ENCODE measurements around the gene BCAR3. TPM values are rescaled to one million over a fixed set of nuclear protein-coding genes. Genes with fewer than 3 reads are reported as not detected.

The BCAR3 gene
- total RNA-seq, 5 donors from 2014 or later (not counting 1 experiment from before 2014, with no cell fraction given), result 0.63 to 2.5 (median 1.4) TPM

DNA sequence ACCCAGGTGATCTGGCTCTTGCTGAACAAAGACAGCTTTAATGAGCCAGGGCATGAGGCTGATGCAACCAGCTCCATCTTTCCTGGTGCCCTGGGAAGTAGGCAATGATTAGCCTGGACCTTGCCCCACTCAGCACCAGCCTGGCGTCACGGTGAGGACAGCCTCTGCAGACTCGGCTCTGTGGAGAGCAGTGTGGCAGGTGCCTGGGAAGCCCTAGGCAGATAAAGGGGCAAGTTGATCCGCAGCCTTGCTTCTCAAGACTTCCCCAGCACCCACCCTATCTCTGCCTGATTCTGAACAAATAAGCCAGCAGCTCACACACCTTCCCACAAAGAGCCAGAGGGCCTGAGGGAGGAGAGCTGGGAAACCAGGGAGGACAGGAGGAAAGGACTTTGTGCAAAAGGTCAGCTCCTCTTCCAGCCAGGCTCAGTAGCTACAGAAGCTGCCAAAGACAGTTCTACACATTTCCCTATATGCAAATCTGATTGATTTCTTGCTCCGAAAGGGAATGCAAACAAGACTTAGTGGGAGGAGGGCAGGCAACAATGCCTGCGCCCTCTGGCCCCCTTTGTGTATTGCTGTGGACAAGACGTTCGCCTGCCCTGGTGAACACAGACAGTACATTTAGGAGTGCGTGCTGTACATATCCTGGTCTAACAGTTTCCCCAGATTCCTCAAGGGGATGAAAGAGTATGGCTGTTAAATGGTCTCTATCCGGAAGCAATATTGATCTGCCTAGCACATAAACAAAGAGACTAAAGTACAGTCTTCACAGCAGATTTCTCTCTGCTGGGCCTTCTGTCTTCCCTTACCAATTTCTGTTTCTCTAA is 63.8 kb downstream of the BCAR3 start:
- no peak overlapping the region for H3K27ac ChIP-seq (ENCODE audit: low read length)
- H3K36me3 Mint-ChIP-seq, result no peaks in the 10 kb centered on the region
- H3K27me3 ChIP-seq (replicated peaks in 1 of 2; ENCODE audit: control insufficient read depth in 2 of 2, extremely low read depth in 1 of 2, insufficient read depth in 2 of 2, low read length in 1 of 2), result no peaks in the 10 kb centered on the region
- no peaks in the 10 kb centered on the region for H3K27me3 Mint-ChIP-seq
- H3K9me3 Mint-ChIP-seq, result no peaks in the 10 kb centered on the region
- H3K4me1 Mint-ChIP-seq, result peaks cover 6 to 19% (median 11%) of the 10 kb centered on the region in 3 donors
- H3K4me3 ChIP-seq (ENCODE audit: control insufficient read depth in 1 of 2, extremely low read depth in 1 of 2, low read length in 1 of 2), result no peak overlapping the region
- ChIA-PET POLR2A (no interaction called here), CTCF (interaction anchor here (1.3 to 2.1 kb wide), 2 partner anchors 12 kb away, joined by 5 to 8 read pairs; no protein-coding TSS in a partner anchor)
- no peak for ATAC-seq (replicated peaks in 1 of 4)
- H3K4me3 Mint-ChIP-seq, result no peak overlapping the region
- 91% methylated on average over 5 of the region's 10 CpGs for WGBS (ENCODE audit: insufficient coverage)
- no peak overlapping the region for H3K27ac Mint-ChIP-seq
- H3K4me1 ChIP-seq (ENCODE audit: control insufficient read depth in 1 of 2, extremely low read depth in 1 of 2, insufficient read depth in 2 of 2, low read length in 2 of 2), result peaks cover 0 to 9% of the 10 kb centered on the region in 2 experiments
- no peak for DNase-seq
- H3K9me3 ChIP-seq, result no peaks in the 10 kb centered on the region
- H3K36me3 ChIP-seq (ENCODE audit: control insufficient read depth in 2 of 2, extremely low read depth in 1 of 2, insufficient read depth in 1 of 2, low read length in 1 of 2), result no peaks in the 10 kb centered on the region

DNA sequence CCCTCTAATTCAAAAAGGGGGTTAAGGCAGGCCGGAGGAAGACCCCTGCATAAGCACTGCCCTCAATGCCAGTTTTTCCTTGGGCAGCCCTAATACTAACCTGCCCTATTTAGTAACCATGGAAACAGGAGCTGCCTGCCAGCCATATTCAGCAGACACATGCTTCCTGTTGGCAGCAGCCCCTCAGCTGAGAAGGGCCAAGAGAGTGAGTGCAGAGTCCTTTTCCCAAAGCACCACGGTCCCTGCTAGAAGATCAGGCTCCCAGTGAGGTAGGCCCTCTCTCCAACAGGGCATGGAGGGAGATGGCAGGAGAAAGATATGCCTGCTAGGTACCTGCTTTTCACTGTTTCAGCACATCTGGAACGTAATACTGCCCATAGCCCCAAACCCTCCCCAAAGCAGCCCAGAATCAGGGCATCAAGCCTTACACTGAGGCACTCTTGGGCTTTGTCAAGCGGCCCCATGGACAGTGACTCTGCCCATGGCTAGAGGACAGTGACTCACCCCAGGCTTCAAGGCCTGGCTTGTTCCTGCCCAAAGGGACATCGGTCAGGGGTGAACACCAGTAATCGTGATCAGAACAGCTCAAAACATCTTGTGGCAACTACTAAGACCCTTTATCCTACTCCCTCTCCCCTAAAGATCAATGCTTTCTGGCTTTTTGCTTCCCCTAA is 64.5 kb downstream of the BCAR3 start:
- Mint-ChIP-seq H3K27me3 (no peaks in the 10 kb centered on the region), H3K36me3 (no peaks in the 10 kb centered on the region), H3K27ac (no peak overlapping the region), H3K9me3 (no peaks in the 10 kb centered on the region), H3K4me1 (peaks cover 6 to 19% (median 11%) of the 10 kb centered on the region in 3 donors), H3K4me3 (no peak overlapping the region)
- Histone ChIP-seq H3K9me3 (no peaks in the 10 kb centered on the region), H3K27ac (ENCODE audit: low read length) (no peak overlapping the region), H3K36me3 (ENCODE audit: control insufficient read depth in 2 of 2, extremely low read depth in 1 of 2, insufficient read depth in 1 of 2, low read length in 1 of 2) (no peaks in the 10 kb centered on the region), H3K4me1 (ENCODE audit: control insufficient read depth in 1 of 2, extremely low read depth in 1 of 2, insufficient read depth in 2 of 2, low read length in 2 of 2) (peaks cover 0 to 9% of the 10 kb centered on the region in 2 experiments), H3K27me3 (replicated peaks in 1 of 2; ENCODE audit: control insufficient read depth in 2 of 2, extremely low read depth in 1 of 2, insufficient read depth in 2 of 2, low read length in 1 of 2) (no peaks in the 10 kb centered on the region), H3K4me3 (ENCODE audit: control insufficient read depth in 1 of 2, extremely low read depth in 1 of 2, low read length in 1 of 2) (no peak overlapping the region)
- DNase-seq (no peak), ATAC-seq (replicated peaks in 1 of 4) (no peak)
- ChIA-PET POLR2A (no interaction called here), CTCF (interaction anchor here in 1 of 2 donors (2.1 kb wide), 1 partner anchor 12 kb away, joined by 8 read pairs; no protein-coding TSS in a partner anchor)
- 89% methylated on average over 4 of the region's 6 CpGs for WGBS (ENCODE audit: insufficient coverage)

DNA sequence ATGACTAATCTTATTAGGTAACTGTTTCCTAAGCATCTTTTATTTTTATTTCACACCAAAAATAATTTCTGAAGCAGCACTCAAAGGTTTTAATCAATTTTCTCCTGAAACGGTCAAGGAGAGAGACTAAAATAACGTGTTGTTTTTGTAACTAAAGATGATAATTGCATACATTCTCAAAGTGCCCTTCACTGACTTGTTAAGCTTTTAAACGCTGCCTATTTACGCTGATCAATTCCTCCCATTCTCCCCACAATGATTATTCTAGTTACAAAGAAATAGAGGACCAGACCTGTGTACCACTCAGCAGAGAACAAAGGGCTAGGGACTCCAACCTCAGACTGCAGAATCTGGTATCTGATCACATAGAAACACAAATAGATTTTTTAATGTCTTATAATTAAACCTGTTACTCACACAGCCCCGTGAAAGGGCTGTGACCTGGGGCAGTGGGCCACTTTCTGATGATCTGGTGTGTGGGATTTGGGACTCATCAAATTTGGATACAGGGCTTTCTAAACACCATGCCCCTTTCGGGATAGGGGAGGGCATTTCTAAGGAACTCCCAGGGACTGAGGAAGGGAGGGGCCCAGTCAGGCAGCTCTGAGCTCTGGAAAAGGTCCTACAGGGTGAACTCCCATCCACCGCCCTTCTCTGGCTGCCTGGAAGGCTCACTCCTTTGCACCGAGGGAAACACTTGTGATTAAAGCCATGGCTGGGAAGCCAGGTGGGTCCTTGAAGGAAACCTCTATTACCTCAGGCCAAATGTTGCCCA is 65.2 kb downstream of the BCAR3 start:
- ChIA-PET CTCF (interaction anchor here in 1 of 2 donors (0.6 kb wide), 1 partner anchor 242 kb away, joined by 4 read pairs; no protein-coding TSS in a partner anchor), POLR2A (no interaction called here)
- H3K9me3 Mint-ChIP-seq, result no peaks in the 10 kb centered on the region
- H3K27me3 Mint-ChIP-seq, result no peaks in the 10 kb centered on the region
- Histone ChIP-seq H3K4me1 (ENCODE audit: control insufficient read depth in 1 of 2, extremely low read depth in 1 of 2, insufficient read depth in 2 of 2, low read length in 2 of 2) (peaks cover 0 to 9% of the 10 kb centered on the region in 2 experiments), H3K36me3 (ENCODE audit: control insufficient read depth in 2 of 2, extremely low read depth in 1 of 2, insufficient read depth in 1 of 2, low read length in 1 of 2) (no peaks in the 10 kb centered on the region), H3K9me3 (no peaks in the 10 kb centered on the region), H3K4me3 (ENCODE audit: control insufficient read depth in 1 of 2, extremely low read depth in 1 of 2, low read length in 1 of 2) (no peak overlapping the region), H3K27ac (ENCODE audit: low read length) (no peak overlapping the region), H3K27me3 (replicated peaks in 1 of 2; ENCODE audit: control insufficient read depth in 2 of 2, extremely low read depth in 1 of 2, insufficient read depth in 2 of 2, low read length in 1 of 2) (no peaks in the 10 kb centered on the region)
- H3K27ac Mint-ChIP-seq, result no peak overlapping the region
- H3K36me3 Mint-ChIP-seq, result no peaks in the 10 kb centered on the region
- 100% methylated on average over 2 of the region's 8 CpGs for WGBS (ENCODE audit: insufficient coverage)
- H3K4me1 Mint-ChIP-seq, result peaks cover 6 to 19% (median 11%) of the 10 kb centered on the region in 3 donors
- H3K4me3 Mint-ChIP-seq, result no peak overlapping the region
- no peak for DNase-seq
- no peak for ATAC-seq (replicated peaks in 1 of 4)

DNA sequence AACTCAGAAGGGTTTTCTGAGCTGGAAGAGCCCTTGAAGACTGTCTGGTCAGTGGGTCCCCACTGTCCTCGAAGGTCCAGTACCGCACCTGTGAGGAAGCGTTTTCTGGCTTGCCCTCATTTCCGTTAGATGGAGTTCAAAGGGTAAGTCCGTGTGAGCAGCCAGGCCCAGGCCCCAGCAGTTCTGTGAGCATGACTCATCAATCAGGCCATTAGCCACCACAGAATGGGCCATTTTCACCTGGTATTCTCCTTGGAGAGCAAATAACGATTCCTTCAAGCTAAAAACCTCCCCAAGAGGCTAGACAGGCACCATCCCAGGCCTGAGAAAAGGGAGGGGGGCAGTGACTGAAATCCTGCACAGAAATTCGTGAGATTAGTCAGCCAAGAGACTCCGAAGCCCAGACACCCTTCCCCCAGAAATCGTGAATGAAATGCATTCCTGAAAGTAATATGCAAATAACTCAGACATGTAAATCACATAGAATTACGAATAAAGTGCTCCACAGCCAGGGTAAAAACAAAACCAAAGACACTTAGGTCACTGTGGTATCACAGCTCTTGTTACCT is 66.0 kb downstream of the BCAR3 start:
- POLR2A ChIA-PET, result no interaction called here
- Histone ChIP-seq H3K4me1 (ENCODE audit: control insufficient read depth in 1 of 2, extremely low read depth in 1 of 2, insufficient read depth in 2 of 2, low read length in 2 of 2) (peaks cover 0 to 9% of the 10 kb centered on the region in 2 experiments), H3K27ac (ENCODE audit: low read length) (no peak overlapping the region), H3K27me3 (replicated peaks in 1 of 2; ENCODE audit: control insufficient read depth in 2 of 2, extremely low read depth in 1 of 2, insufficient read depth in 2 of 2, low read length in 1 of 2) (no peaks in the 10 kb centered on the region), H3K4me3 (ENCODE audit: control insufficient read depth in 1 of 2, extremely low read depth in 1 of 2, low read length in 1 of 2) (no peak overlapping the region), H3K36me3 (ENCODE audit: control insufficient read depth in 2 of 2, extremely low read depth in 1 of 2, insufficient read depth in 1 of 2, low read length in 1 of 2) (no peaks in the 10 kb centered on the region), H3K9me3 (no peaks in the 10 kb centered on the region)
- 30% methylated on average over 6 of the region's 10 CpGs for WGBS (ENCODE audit: insufficient coverage)
- ATAC-seq (replicated peaks in 1 of 4) (peak in 1 of 4 experiments; percentile 29), DNase-seq (peak in 1 of 35 experiments; percentile 12)
- Mint-ChIP-seq H3K27me3 (no peaks in the 10 kb centered on the region), H3K27ac (peak overlapping the region; percentile 50 to 83), H3K4me1 (peaks cover 6 to 19% (median 11%) of the 10 kb centered on the region in 3 donors), H3K4me3 (no peak overlapping the region), H3K36me3 (no peaks in the 10 kb centered on the region), H3K9me3 (no peaks in the 10 kb centered on the region)
- CTCF ChIA-PET, result interaction anchor here in 1 of 2 donors (0.6 to 1.3 kb wide), 2 partner anchors 14 to 242 kb away, joined by 3 to 4 read pairs; no protein-coding TSS in a partner anchor

DNA sequence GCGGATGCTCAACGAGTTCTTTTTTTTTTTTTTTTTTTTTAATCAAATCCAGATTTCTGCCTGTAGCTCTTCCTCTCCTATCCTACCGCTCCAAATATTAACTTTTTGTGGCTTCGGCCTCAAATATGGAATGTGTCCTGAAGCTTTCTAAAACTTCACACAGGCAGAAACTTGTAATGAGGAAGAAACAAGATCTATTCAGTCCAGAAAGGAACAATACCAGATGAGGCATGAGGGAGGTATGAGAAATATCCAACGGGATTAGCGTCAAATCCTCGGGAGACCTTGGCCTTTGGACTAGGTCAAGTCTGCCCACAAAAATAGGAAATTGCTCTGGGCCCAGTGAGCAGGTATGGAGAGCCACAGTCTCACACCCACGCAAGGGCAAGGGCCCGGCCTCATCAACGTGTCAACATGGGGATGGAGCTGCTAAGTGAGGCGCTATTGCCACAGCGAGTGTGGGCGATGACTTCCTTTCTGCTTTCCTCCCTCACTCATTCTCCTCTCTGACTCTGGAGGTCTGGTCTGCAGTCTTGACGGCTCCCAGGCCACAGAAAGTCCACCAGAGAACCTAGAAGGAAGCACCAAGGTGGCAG is 66.6 kb downstream of the BCAR3 start:
- Mint-ChIP-seq H3K9me3 (no peaks in the 10 kb centered on the region), H3K4me1 (peaks cover 6 to 19% (median 11%) of the 10 kb centered on the region in 3 donors), H3K4me3 (no peak overlapping the region), H3K27ac (peak overlapping the region; percentile 23 to 83), H3K36me3 (no peaks in the 10 kb centered on the region), H3K27me3 (no peaks in the 10 kb centered on the region)
- Histone ChIP-seq H3K36me3 (ENCODE audit: control insufficient read depth in 2 of 2, extremely low read depth in 1 of 2, insufficient read depth in 1 of 2, low read length in 1 of 2) (no peaks in the 10 kb centered on the region), H3K4me1 (ENCODE audit: control insufficient read depth in 1 of 2, extremely low read depth in 1 of 2, insufficient read depth in 2 of 2, low read length in 2 of 2) (peaks cover 0 to 9% of the 10 kb centered on the region in 2 experiments), H3K27me3 (replicated peaks in 1 of 2; ENCODE audit: control insufficient read depth in 2 of 2, extremely low read depth in 1 of 2, insufficient read depth in 2 of 2, low read length in 1 of 2) (no peaks in the 10 kb centered on the region), H3K4me3 (ENCODE audit: control insufficient read depth in 1 of 2, extremely low read depth in 1 of 2, low read length in 1 of 2) (no peak overlapping the region), H3K9me3 (no peaks in the 10 kb centered on the region), H3K27ac (ENCODE audit: low read length) (no peak overlapping the region)
- WGBS (ENCODE audit: insufficient coverage), result 18% methylated on average over 10 of the region's 14 CpGs
- ChIA-PET POLR2A (no interaction called here), CTCF (interaction anchor here in 1 of 2 donors (0.6 to 1.3 kb wide), 3 partner anchors 14 to 321 kb away, joined by 3 read pairs; no protein-coding TSS in a partner anchor)
- DNase-seq (peak in 3 of 35 experiments; percentile 2 to 28 (median 5)), ATAC-seq (replicated peaks in 1 of 4) (peak in 3 of 4 experiments; percentile 31 to 48 (median 45))

All from T-cell (primary cell).